ENCODE data around the gene HSF5. TPM values are rescaled to one million over a fixed set of nuclear protein-coding genes. Genes with fewer than 3 reads are reported as not detected.
"Not testable (repeated sequence)": the region's sequence is repeated elsewhere in the genome, so short reads cannot be mapped to it uniquely, and the experiment has no call there.

Gene HSF5
- total RNA-seq, 1 donor from 2014 or later = 1.6 TPM

GRCh38 chr17:58400826-58401225 is 87.4 kb downstream of the HSF5 start:
- no peaks in the 10 kb centered on the region for H3K27me3 Mint-ChIP-seq (ENCODE audit: low read depth)
- H3K4me3 Mint-ChIP-seq (ENCODE audit: low read depth) = no peak overlapping the region
- no peaks in the 10 kb centered on the region for H3K9me3 Mint-ChIP-seq
- H3K27ac Mint-ChIP-seq = no peak overlapping the region
- DNase-seq (ENCODE audit: low spot score) = no peak
- intact Hi-C loops (cut with micrococcal nuclease) = no loop called here
- peaks cover 50% of the 10 kb centered on the region for H3K4me1 Mint-ChIP-seq (ENCODE audit: low read depth)
- H3K36me3 Mint-ChIP-seq (ENCODE audit: low read depth) = peaks cover 48% of the 10 kb centered on the region

GRCh38 chr17:58399974-58400373 is 88.2 kb downstream of the HSF5 start:
- intact Hi-C loops (cut with micrococcal nuclease) = no loop called here
- H3K9me3 Mint-ChIP-seq = no peaks in the 10 kb centered on the region

GRCh38 chr17:58398574-58399266 is 89.5 kb downstream of the HSF5 start:
- intact Hi-C loops (cut with micrococcal nuclease) = no loop called here
- Mint-ChIP-seq H3K36me3 (ENCODE audit: low read depth) (peaks cover 48% of the 10 kb centered on the region), H3K27ac (no peak overlapping the region), H3K4me3 (ENCODE audit: low read depth) (no peak overlapping the region), H3K9me3 (no peaks in the 10 kb centered on the region), H3K27me3 (ENCODE audit: low read depth) (no peaks in the 10 kb centered on the region), H3K4me1 (ENCODE audit: low read depth) (peaks cover 57% of the 10 kb centered on the region)
- DNase-seq (ENCODE audit: low spot score) = no peak

More at GRCh38 chr17:58399974-58400373, 88.2 kb downstream of the HSF5 start:
- Mint-ChIP-seq H3K4me3 (ENCODE audit: low read depth) (no peak overlapping the region), H3K36me3 (ENCODE audit: low read depth) (peaks cover 48% of the 10 kb centered on the region), H3K27ac (no peak overlapping the region), H3K4me1 (ENCODE audit: low read depth) (peaks cover 53% of the 10 kb centered on the region), H3K27me3 (ENCODE audit: low read depth) (no peaks in the 10 kb centered on the region)
- DNase-seq (ENCODE audit: low spot score) = no peak

GRCh38 chr17:58397421-58397820 is 90.8 kb downstream of the HSF5 start:
- H3K9me3 Mint-ChIP-seq; H3K4me3 Mint-ChIP-seq (ENCODE audit: low read depth); intact Hi-C loops (cut with micrococcal nuclease); H3K27me3 Mint-ChIP-seq (ENCODE audit: low read depth); DNase-seq (ENCODE audit: low spot score); H3K27ac Mint-ChIP-seq: not testable (repeated sequence)
- Mint-ChIP-seq H3K4me1 (ENCODE audit: low read depth) (peaks cover 50% of the 10 kb centered on the region), H3K36me3 (ENCODE audit: low read depth) (peaks cover 43% of the 10 kb centered on the region)

GRCh38 chr17:58396173-58396572 is 92.0 kb downstream of the HSF5 start:
- no peak for DNase-seq (ENCODE audit: low spot score)
- H3K27me3 Mint-ChIP-seq (ENCODE audit: low read depth) = no peaks in the 10 kb centered on the region
- intact Hi-C loops (cut with micrococcal nuclease) = no loop called here
- H3K9me3 Mint-ChIP-seq = no peaks in the 10 kb centered on the region
- H3K4me3 Mint-ChIP-seq (ENCODE audit: low read depth) = no peak overlapping the region
- H3K4me1 Mint-ChIP-seq (ENCODE audit: low read depth) = peaks cover 48% of the 10 kb centered on the region
- H3K36me3 Mint-ChIP-seq (ENCODE audit: low read depth) = peaks cover 45% of the 10 kb centered on the region
- H3K27ac Mint-ChIP-seq = no peak overlapping the region

GRCh38 chr17:58394534-58395223 is 93.5 kb downstream of the HSF5 start:
- H3K4me3 Mint-ChIP-seq (ENCODE audit: low read depth) = no peak overlapping the region
- no peak overlapping the region for H3K27ac Mint-ChIP-seq
- H3K36me3 Mint-ChIP-seq (ENCODE audit: low read depth) = peaks cover 48% of the 10 kb centered on the region
- intact Hi-C loops (cut with micrococcal nuclease) = no loop called here
- DNase-seq (ENCODE audit: low spot score) = no peak
- no peaks in the 10 kb centered on the region for H3K9me3 Mint-ChIP-seq
- H3K27me3 Mint-ChIP-seq (ENCODE audit: low read depth) = no peaks in the 10 kb centered on the region
- peaks cover 47% of the 10 kb centered on the region for H3K4me1 Mint-ChIP-seq (ENCODE audit: low read depth)

GRCh38 chr17:58391302-58391984 is 96.8 kb downstream of the HSF5 start:
- Mint-ChIP-seq H3K4me3 (ENCODE audit: low read depth) (no peak overlapping the region), H3K36me3 (ENCODE audit: low read depth) (peaks cover 54% of the 10 kb centered on the region), H3K9me3 (no peaks in the 10 kb centered on the region), H3K27me3 (ENCODE audit: low read depth) (no peaks in the 10 kb centered on the region), H3K27ac (peak overlapping the region; percentile 14), H3K4me1 (ENCODE audit: low read depth) (peaks cover 63% of the 10 kb centered on the region)
- DNase-seq (ENCODE audit: low spot score) = no peak
- intact Hi-C loops (cut with micrococcal nuclease) = no loop called here

GRCh38 chr17:58390884-58391283 is 97.3 kb downstream of the HSF5 start:
- no peak for DNase-seq (ENCODE audit: low spot score)
- Mint-ChIP-seq H3K27ac (no peak overlapping the region), H3K4me1 (ENCODE audit: low read depth) (peaks cover 64% of the 10 kb centered on the region), H3K36me3 (ENCODE audit: low read depth) (peaks cover 53% of the 10 kb centered on the region), H3K4me3 (ENCODE audit: low read depth) (no peak overlapping the region), H3K27me3 (ENCODE audit: low read depth) (no peaks in the 10 kb centered on the region), H3K9me3 (no peaks in the 10 kb centered on the region)
- intact Hi-C loops (cut with micrococcal nuclease) = no loop called here

- no peaks in the 10 kb centered on the region for H3K27me3 Mint-ChIP-seq (ENCODE audit: low read depth)
- no peak overlapping the region for H3K27ac Mint-ChIP-seq
- peaks cover 46% of the 10 kb centered on the region for H3K36me3 Mint-ChIP-seq (ENCODE audit: low read depth)
- no peak for DNase-seq (ENCODE audit: low spot score)
- no peak overlapping the region for H3K4me3 Mint-ChIP-seq (ENCODE audit: low read depth)
- no peaks in the 10 kb centered on the region for H3K9me3 Mint-ChIP-seq
- intact Hi-C loops (cut with micrococcal nuclease) = no loop called here
- H3K4me1 Mint-ChIP-seq (ENCODE audit: low read depth) = peaks cover 66% of the 10 kb centered on the region
Observed at GRCh38 chr17:58388302-58389190, 99.7 kb downstream of the HSF5 start.

GRCh38 chr17:58387834-58388233 is 100.4 kb downstream of the HSF5 start:
- Mint-ChIP-seq H3K27ac (peak overlapping the region; percentile 61), H3K9me3 (no peaks in the 10 kb centered on the region), H3K4me3 (ENCODE audit: low read depth) (no peak overlapping the region), H3K4me1 (ENCODE audit: low read depth) (peaks cover 69% of the 10 kb centered on the region), H3K27me3 (ENCODE audit: low read depth) (no peaks in the 10 kb centered on the region), H3K36me3 (ENCODE audit: low read depth) (peaks cover 45% of the 10 kb centered on the region)
- intact Hi-C loops (cut with micrococcal nuclease) = loop anchor here (1.0 kb wide), 1 partner anchor 14 kb away; no protein-coding TSS in a partner anchor
- DNase-seq (ENCODE audit: low spot score) = no peak

GRCh38 chr17:58386708-58387107 is 101.5 kb downstream of the HSF5 start:
- Mint-ChIP-seq H3K27me3 (ENCODE audit: low read depth) (no peaks in the 10 kb centered on the region), H3K27ac (no peak overlapping the region), H3K4me3 (ENCODE audit: low read depth) (no peak overlapping the region), H3K9me3 (no peaks in the 10 kb centered on the region), H3K36me3 (ENCODE audit: low read depth) (peaks cover 40% of the 10 kb centered on the region), H3K4me1 (ENCODE audit: low read depth) (peaks cover 69% of the 10 kb centered on the region)
- no peak for DNase-seq (ENCODE audit: low spot score)
- intact Hi-C loops (cut with micrococcal nuclease) = loop anchor here (1.0 kb wide), 1 partner anchor 16 kb away; no protein-coding TSS in a partner anchor

- DNase-seq (ENCODE audit: low spot score) = no peak
- intact Hi-C loops (cut with micrococcal nuclease) = no loop called here
- Mint-ChIP-seq H3K27me3 (ENCODE audit: low read depth) (no peaks in the 10 kb centered on the region), H3K9me3 (no peaks in the 10 kb centered on the region), H3K4me3 (ENCODE audit: low read depth) (no peak overlapping the region), H3K4me1 (ENCODE audit: low read depth) (peaks cover 74% of the 10 kb centered on the region), H3K27ac (peak overlapping the region; percentile 34), H3K36me3 (ENCODE audit: low read depth) (peaks cover 36% of the 10 kb centered on the region)
Observed at GRCh38 chr17:58385359-58385899, 102.8 kb downstream of the HSF5 start.

Measured in activated T-helper 2 cell treated with anti-CD3 and anti-CD28 coated beads, Interferon-gamma antibody, Interleukin-2, Interleukin-4, amounts not matched to agents 10 μg/mL and 5 μg/mL and 100 μg/mL, durations not matched to agents 14 hours and 24 hours and 36 hours (primary cell).